Measurements from ENCODE around the gene TAP2. TPM values are rescaled to one million over a fixed set of nuclear protein-coding genes. Genes with fewer than 3 reads are reported as not detected.

The TAP2 gene
- total and polyA plus RNA-seq, 2 donors (not counting 1 experiment from before 2014, with no cell fraction given), result 66.1 to 126 TPM

GRCh38 chr6:32837651-32838113, 857 bp downstream of the TAP2 start:
- no peak for TF ChIP-seq EZH2 (IDR thresholded peaks at IDR 0.05; ENCODE audit: borderline replicate concordance, insufficient read depth, low read depth, low read length, poor library complexity, severe bottlenecking)
- TF ChIP-seq CTCF (IDR thresholded peaks at IDR 0.05), result no peak
- Histone ChIP-seq H3K79me2 (ENCODE audit: control insufficient read depth, insufficient read depth, low read length) (peaks cover 77% of the 10 kb centered on the region), H3K27ac (ENCODE audit: low read length in 2 of 2) (peak overlapping the region; percentile 83 to 97), H3K9ac (ENCODE audit: low read length) (peak overlapping the region; percentile 85), H3K4me2 (replicated peaks; ENCODE audit: low read depth, low read length, poor library complexity, severe bottlenecking) (peak overlapping the region; percentile 95), H3K27me3 (replicated peaks in 1 of 4; ENCODE audit: control extremely low read depth in 1 of 4, control insufficient read depth in 3 of 4, insufficient read depth in 4 of 4, low read length in 3 of 4) (no peaks in the 10 kb centered on the region), H3K4me3 (ENCODE audit: control extremely low read depth in 1 of 5, extremely low read depth in 1 of 5, insufficient read depth in 1 of 5, low read depth in 2 of 5, low read length in 4 of 5) (peak overlapping the region; percentile 71 to 80 (median 76)), H3K36me3 (replicated peaks in 1 of 2; ENCODE audit: control extremely low read depth in 1 of 2, control insufficient read depth in 1 of 2, extremely low read depth in 1 of 2, insufficient read depth in 2 of 2, low read length in 1 of 2) (peaks cover 26 to 65% of the 10 kb centered on the region in 2 experiments), H4K20me1 (ENCODE audit: control insufficient read depth, insufficient read depth, low read length, poor library complexity, severe bottlenecking) (no peaks in the 10 kb centered on the region), H2AFZ (ENCODE audit: insufficient read depth, low read depth, low read length, poor library complexity, severe bottlenecking) (peak overlapping the region; percentile 77), H3K9me3 (ENCODE audit: control extremely low read depth in 1 of 3, control insufficient read depth in 2 of 3, insufficient read depth in 1 of 3, low read length in 2 of 3) (no peaks in the 10 kb centered on the region), H3K4me1 (ENCODE audit: control insufficient read depth in 2 of 2, insufficient read depth in 2 of 2, low read length in 2 of 2) (peaks cover 54 to 68% of the 10 kb centered on the region in 2 donors)
- Mint-ChIP-seq H3K4me3 (peak overlapping the region; percentile 97), H3K27me3 (no peaks in the 10 kb centered on the region), H3K4me1 (peaks cover 90% of the 10 kb centered on the region), H3K27ac (peak overlapping the region; percentile 96), H3K9me3 (ENCODE audit: insufficient read depth) (no peaks in the 10 kb centered on the region)
- 27% methylated on average over 12 of the region's 12 CpGs for WGBS (ENCODE audit: insufficient coverage)
- CTCF ChIA-PET, result interaction anchor here (0.9 to 11.0 kb wide), 40 partner anchors 11 to 475 kb away, joined by 3 to 359 read pairs (median 9); partner anchors contain the start of genes BRD2, HLA-DMA, HLA-DMB and HLA-DOB
- POLR2A ChIA-PET, result interaction anchor here (0.7 to 9.7 kb wide), 17 partner anchors 10 to 409 kb away, joined by 3 to 282 read pairs (median 5); partner anchors contain the start of genes BRD2, HLA-DMA, HLA-DOB and HLA-DPA1
- ATAC-seq (ENCODE audit: low read depth) (no peak), DNase-seq (peak; percentile 40)
- intact Hi-C loops (cut with micrococcal nuclease), result loop anchor here (1.0 to 5.0 kb wide), 6 partner anchors 17 to 147 kb away; partner anchors contain the start of gene PSMB9

- no peak for DNase-seq
- H3K79me2 ChIP-seq (ENCODE audit: control insufficient read depth, insufficient read depth, low read length), result peaks cover 77% of the 10 kb centered on the region
- peak overlapping the region; percentile 97 for H3K4me3 Mint-ChIP-seq
- peaks cover 46 to 60% of the 10 kb centered on the region in 2 donors for H3K4me1 ChIP-seq (ENCODE audit: control insufficient read depth in 2 of 2, insufficient read depth in 2 of 2, low read length in 2 of 2)
- peaks cover 82% of the 10 kb centered on the region for H3K4me1 Mint-ChIP-seq
- no peak overlapping the region for H2AFZ ChIP-seq (ENCODE audit: insufficient read depth, low read depth, low read length, poor library complexity, severe bottlenecking)
- no peaks in the 10 kb centered on the region for H3K27me3 Mint-ChIP-seq
- peaks cover 24 to 65% of the 10 kb centered on the region in 2 experiments for H3K36me3 ChIP-seq (replicated peaks in 1 of 2; ENCODE audit: control extremely low read depth in 1 of 2, control insufficient read depth in 1 of 2, extremely low read depth in 1 of 2, insufficient read depth in 2 of 2, low read length in 1 of 2)
- no peak overlapping the region for H3K9ac ChIP-seq (ENCODE audit: low read length)
- no peak for ATAC-seq (ENCODE audit: low read depth)
- ChIA-PET POLR2A (interaction anchor here (0.9 to 9.7 kb wide), 3 partner anchors 19 to 24 kb away, joined by 4 to 282 read pairs (median 5); partner anchors contain the start of genes HLA-DOB, PSMB9 and TAP1), CTCF (interaction anchor here (2.2 to 11.0 kb wide), 4 partner anchors 10 to 32 kb away, joined by 10 to 359 read pairs (median 141); partner anchors contain the start of genes HLA-DOB, PSMB9 and TAP1)
- H3K4me2 ChIP-seq (replicated peaks; ENCODE audit: low read depth, low read length, poor library complexity, severe bottlenecking), result peak overlapping the region; percentile 95
- no peak overlapping the region for H3K4me3 ChIP-seq (ENCODE audit: control extremely low read depth in 1 of 5, extremely low read depth in 1 of 5, insufficient read depth in 1 of 5, low read depth in 2 of 5, low read length in 4 of 5)
- peak overlapping the region; percentile 96 for H3K27ac Mint-ChIP-seq
- H4K20me1 ChIP-seq (ENCODE audit: control insufficient read depth, insufficient read depth, low read length, poor library complexity, severe bottlenecking), result no peaks in the 10 kb centered on the region
- no peaks in the 10 kb centered on the region for H3K27me3 ChIP-seq (replicated peaks in 1 of 4; ENCODE audit: control extremely low read depth in 1 of 4, control insufficient read depth in 3 of 4, insufficient read depth in 4 of 4, low read length in 3 of 4)
- no CpG with 5 or more reads among the region's 2 CpGs for WGBS (ENCODE audit: insufficient coverage)
- H3K9me3 Mint-ChIP-seq (ENCODE audit: insufficient read depth), result no peaks in the 10 kb centered on the region
- intact Hi-C loops (cut with micrococcal nuclease), result loop anchor here (5.0 kb wide), 1 partner anchor 40 kb away; no protein-coding TSS in a partner anchor
- H3K9me3 ChIP-seq (ENCODE audit: control extremely low read depth in 1 of 3, control insufficient read depth in 2 of 3, insufficient read depth in 1 of 3, low read length in 2 of 3), result no peaks in the 10 kb centered on the region
- H3K27ac ChIP-seq (ENCODE audit: low read length in 2 of 2), result peak overlapping the region in 1 of 2 donors; percentile 97
- TF ChIP-seq CTCF (IDR thresholded peaks at IDR 0.05), result no peak
- TF ChIP-seq EZH2 (IDR thresholded peaks at IDR 0.05; ENCODE audit: borderline replicate concordance, insufficient read depth, low read depth, low read length, poor library complexity, severe bottlenecking), result no peak
Measured at GRCh38 chr6:32836873-32837272, 1.7 kb downstream of the TAP2 start.
